Activated CD4-positive, alpha-beta T cell treated with anti-CD3 and anti-CD28 coated beads, Interleukin-2, Interleukin-6, amounts not matched to agents 100 ng/mL and 50 ng/mL, durations not matched to agents 16 hours and 8 hours (primary cell): Measurements from ENCODE around the gene PHC2.

Source experiments
- DNase-seq: peaks from one replicate; pipeline ENCODE4 v3.0.0-alpha.2; 2020

The PHC2 gene

DNA sequence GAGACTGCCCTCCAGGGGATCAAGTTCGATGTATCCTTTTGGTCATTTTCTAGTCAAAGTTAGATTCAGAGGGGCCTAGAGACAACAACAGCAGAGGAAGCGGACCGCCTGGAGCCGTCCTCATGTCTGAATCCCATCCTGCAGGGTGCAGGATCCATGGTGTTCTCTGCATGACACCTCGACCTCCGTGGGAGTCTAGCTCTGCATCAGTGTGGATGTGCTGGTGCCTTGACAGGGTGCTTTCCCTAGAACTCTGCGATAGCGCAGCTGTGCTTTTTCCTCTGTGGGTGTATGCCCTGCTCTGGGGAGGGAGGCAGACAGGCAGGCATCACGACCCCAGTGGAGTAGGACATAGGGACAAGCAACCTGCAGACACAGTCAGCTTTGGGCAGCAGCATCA, 61.8 kb downstream of the PHC2 start:
- DNase-seq: no peak

DNA sequence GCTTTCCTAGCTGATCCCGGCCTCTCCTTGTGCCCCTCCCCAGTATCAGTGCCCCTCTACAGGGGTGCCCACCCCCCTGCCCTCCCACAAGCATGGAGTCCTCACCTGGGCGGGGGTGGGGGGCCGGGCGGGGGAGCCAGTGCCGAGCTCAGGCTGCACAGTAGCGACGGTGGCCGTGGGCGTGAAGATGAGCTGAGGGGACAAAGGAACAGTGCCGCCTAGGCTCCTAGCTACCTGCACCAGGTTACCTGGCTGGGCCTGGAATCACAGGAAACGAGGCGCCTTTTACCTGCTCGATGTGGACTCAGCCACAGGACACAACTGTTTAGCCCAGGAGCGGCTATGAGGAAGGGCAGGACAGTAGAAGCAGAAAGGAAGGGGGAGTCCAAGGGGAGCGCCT, 62.5 kb downstream of the PHC2 start:
- no peak for DNase-seq

DNA sequence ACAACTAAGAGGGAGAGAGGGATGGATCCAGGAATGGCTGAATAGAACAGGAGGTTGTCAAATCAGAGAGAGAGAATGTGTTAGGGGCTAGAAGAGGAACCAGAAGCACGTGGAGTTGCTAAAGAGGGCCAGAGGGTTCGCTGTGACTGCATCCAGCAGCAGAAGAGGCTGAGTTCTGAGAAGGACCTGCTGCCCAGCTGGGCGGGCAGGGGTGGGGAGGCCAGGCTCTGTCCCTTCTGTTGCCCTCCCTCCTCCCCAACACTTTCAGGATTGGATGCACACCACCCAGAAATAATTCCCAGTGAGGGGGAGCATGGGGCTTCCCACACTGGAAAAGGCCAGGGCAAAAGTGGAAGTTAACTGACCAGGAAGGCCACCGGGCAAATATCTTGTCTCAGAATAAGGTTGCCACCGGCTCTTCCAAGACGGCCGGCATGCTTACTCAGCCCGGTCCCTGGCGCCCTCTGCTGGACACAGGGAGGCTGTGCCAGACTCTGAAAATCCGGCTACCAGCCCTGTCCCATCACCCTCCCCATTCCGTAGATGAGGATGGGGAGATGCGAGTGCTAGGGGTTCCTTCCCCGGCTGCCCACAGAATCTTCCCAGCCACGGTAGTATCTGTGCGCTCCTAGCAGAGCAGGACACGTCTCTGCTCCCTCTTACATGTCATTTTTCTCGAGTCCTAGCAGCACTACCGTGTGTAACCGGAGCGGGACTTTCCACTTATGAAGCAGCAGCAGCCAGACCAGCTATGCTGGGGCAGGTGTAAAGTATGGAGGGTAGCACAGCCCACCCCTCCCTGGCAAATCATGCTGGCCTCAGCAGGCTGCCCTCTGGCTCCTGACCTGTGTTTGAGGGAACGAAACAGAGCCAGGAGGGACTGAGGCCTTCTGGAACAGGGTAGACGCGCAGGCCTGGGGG, 63.1 kb downstream of the PHC2 start:
- peak; percentile 88 for DNase-seq

DNA sequence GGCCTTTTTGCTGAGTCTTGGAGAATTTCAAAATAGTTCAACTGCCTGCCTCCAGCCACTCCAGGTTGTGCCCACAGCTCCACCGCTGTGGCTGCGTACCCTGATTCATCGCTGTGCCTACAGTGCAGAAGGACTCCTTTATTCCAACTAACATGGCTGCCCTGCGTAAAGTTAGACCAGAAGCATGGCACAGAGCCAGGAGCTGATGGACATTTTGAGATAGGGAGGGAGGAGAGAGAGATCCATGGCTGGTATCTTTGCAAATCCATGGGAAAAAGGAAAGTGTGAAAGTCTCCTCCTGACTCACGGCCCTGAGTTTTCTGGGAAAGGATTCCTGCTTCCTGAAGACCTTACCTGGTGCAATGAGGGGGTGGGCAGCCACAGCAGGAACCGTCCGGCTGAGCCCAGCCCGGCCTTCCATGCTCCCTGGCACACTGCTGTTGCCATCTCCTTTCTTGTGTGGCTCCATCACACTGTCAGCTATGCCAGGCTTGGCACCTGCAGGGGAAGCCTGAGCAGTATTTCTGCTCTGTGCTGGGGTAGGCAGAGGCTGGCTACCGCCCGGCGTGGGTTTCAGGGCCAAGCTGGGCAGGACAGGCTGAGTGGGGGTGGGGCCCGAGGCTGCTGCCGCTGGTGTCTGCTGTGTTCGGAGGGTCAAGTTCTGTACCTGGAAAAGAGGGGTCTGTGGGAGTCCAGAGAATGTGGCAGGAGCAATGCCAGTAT, 64.0 kb downstream of the PHC2 start:
- DNase-seq: no peak

DNA sequence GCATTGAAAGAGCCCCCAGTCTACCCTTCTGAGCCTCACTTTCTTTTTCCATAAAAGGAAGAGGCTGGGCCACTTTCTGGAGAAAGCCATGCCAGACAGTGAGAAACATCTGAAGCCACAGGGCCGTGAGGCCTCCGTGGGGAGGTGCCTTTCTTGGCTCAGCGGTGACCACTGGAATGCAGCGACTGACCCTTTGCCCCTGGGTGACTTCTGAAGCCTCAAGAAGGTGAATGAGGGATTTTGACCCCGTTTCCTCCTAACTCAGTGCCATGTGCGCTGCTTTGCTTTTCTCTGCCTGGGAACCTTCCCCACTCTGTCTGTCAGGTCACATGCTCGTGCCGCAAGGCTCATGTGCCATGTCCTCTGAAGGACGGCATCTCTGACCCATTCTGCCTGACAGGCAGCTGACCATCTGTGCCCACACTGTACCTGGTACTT, 65.3 kb downstream of the PHC2 start:
- DNase-seq: no peak

DNA sequence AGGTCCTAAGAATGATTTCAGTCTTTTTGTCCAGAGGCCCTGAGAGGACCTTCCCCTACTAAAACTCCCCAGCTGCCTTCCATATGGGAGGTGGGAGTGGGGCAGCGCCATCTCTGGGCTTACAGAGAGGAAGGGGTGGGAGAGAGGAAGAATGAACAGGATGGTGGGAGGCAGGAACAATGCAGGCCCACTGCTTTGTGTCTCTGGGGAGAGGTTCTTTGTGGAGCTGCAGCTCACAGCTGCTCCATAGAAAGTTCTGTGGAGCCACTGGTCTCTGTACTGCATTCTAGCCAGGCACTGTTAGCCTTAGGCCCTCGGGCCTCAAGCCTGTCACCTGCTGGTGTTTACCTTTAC, 66.4 kb downstream of the PHC2 start:
- DNase-seq: no peak

DNA sequence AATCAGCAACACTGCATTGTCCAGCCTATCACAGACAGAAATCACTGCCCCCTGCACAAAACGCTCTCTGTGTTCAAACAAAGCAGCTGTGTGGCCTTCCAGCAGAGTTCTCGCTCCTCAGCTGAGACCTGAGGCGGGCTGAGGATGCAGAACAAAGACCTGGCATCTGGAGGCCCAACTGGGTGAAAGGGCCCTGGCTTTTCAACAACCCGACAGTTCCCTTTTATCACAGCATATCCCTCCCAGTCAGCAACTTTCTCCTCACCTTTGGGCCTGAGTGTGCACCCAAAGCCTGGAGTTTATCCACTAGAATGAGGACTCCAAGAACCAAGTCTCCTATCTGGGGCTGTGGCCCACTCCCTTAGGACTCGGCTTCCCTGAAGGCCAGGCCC, 67.4 kb downstream of the PHC2 start:
- no peak for DNase-seq

DNA sequence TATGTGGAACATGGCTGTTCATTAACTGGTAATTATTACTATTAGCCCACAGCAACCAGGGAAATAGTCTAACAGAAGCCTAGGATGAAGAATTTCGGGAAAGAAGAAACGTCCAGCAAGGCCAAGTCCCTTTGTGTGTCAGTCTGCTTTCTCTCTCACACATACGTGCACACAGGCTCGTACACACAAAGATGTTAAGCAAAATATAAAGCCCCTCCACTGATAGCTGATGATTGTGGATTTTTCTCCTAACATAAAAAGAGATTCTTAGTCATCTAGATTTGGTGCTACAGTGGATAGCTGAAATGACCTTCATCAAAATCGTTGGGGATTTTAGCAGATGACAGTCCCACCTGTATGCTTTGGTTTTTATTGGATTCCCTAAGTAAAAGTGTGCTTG, 67.9 kb downstream of the PHC2 start:
- no peak for DNase-seq

DNA sequence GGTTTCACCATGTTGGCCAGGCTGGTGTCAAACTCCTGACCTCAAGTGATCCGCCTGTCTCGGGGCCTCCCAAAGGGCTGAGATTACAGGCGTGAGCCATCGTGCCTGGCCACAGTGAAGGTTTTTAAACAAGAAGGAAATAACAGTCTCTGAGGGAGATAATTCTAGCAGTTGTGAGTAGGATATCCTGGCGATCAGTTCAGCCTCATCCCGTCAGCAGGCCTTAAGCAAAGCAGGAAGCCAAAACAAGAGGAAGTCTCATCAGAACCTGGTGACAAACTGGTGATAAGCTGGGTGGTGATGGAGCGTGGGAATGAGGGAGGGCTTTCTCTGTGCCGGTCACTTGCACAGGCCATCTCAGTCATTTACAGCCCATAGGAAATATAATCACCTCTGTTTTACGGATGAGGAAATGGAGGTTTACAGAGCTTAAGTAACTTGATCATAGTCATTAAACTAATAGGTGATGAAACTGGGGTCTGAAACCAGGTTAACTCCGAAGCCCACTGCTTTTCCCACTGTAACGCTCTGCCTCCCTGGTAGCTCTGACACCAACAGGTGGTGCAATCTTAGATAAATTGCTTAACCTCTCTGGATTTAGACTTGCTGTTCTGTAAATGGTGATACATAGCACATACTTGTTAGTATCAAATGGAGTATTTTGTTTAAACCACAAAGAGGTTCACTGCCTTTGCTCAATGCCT, 69.2 kb downstream of the PHC2 start:
- DNase-seq: no peak

DNA sequence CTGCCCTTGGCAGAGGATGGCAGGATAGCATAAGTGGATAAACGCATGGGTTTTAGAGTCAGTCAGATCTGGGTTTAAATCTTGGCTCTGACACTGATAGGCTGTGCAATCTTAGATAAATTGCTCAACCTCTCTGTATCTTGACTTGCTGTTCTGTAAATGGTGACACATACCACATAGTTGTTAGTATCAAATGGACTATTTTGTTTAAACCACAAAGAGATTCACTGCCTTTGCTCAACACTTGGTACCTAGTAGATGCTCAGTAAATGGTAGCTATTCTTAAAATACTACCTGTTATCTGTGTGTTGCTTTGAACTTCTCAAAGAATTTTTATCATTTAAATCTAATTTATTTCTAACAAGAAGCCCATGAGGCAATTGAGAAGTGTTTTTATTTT, 70.5 kb downstream of the PHC2 start:
- DNase-seq: no peak

DNA sequence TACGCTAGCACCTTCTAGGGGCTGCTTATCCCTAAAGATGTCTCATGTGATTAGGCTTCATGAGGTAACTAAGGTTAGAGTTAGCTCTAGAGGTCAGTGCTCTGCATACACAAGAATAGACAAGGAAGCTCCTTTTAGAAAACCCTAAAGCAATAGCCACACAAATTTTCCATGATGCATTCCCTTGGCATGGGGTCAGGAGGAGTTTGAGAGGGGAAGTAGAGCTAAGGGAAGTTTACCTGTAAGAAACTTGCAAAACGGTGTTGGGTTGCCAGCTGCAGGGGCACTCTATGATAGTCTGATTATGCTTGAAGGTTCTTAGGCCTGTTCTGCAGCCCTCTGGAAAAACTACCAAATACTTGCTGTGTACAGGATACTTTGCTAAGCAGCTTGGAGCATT, 71.0 kb downstream of the PHC2 start:
- DNase-seq: no peak

DNA sequence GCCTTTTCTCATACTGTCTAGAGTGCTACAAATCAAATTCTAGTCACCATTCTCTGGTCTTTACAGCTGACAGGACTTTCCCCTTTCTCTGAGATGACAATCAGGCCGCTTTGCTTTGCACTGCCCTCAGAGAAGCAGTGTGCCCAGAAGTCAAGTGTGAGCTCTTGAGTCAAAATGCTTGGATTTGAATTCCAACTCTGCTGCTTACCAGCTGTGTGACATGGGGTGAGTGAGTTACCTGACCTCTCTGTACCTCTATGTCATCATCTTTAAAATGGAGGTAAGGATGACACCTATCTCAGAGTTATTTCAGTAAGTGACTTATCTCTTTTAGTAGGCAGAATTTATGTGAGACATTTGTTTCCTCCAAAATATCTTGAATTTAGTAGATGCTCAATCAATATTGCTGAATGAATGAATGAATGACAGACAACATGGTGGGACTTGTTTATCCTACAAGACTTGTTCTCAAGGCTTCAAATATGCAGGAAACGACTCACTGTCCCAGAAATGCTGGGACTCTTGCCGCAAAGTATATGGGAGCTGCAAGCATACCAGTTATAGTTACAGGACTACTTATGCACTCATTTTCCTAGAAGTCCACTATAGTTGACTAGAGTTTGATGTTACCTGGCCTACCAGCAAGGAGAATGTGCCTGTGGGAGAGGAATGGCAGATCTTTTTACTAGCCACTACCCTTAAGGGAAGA, 71.9 kb downstream of the PHC2 start:
- DNase-seq: no peak

DNA sequence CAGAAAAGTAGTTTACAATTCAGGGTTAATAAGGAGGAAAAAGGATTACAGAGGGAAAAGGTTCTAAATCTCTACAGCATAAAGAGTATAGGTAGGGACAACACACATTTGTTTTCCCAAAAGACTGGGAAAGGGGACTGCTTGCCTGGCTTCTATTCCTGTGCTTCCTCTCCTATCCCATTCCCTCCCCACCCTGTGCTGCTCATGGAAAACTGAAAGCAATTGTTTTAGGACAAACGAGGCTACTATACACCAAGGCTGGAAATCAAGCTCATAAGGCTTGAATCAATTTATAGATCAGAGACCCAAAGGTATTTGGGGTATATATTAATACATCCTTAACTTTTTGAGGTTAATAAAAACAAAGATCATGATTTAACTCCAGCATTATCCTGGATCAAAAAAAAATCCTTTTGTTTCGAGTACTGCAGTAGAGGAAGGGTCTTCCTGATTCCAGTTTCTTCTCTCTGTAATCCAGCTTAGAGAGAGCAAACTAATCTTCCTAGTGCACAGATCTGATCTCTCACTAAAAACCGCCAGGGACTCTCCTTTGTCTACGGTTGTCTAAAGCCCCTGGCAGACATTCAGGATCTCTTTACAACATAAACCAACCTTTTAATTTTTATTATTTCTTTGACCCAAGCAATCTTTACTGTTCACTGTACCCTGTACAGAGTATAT, 72.6 kb downstream of the PHC2 start:
- DNase-seq: no peak

DNA sequence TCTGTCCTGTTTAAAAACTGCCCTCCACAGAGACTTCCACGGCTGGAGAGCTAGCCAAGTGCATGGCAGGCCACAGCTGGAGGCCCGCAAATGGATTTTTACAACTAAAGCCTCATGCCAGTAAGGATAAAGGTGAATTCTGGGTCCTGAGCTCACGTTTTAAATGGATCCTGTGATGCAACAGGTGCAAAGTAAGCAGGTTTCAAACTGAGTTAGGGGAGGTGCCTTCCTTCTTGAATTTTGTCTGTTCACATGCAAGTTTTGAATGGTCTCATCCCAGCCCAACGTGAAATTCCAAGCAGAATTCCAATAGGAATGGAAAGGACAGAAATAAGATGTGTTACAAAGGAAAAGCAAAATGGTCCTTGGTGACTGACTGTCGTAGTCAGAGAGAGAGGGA, 73.8 kb downstream of the PHC2 start:
- no peak for DNase-seq

DNA sequence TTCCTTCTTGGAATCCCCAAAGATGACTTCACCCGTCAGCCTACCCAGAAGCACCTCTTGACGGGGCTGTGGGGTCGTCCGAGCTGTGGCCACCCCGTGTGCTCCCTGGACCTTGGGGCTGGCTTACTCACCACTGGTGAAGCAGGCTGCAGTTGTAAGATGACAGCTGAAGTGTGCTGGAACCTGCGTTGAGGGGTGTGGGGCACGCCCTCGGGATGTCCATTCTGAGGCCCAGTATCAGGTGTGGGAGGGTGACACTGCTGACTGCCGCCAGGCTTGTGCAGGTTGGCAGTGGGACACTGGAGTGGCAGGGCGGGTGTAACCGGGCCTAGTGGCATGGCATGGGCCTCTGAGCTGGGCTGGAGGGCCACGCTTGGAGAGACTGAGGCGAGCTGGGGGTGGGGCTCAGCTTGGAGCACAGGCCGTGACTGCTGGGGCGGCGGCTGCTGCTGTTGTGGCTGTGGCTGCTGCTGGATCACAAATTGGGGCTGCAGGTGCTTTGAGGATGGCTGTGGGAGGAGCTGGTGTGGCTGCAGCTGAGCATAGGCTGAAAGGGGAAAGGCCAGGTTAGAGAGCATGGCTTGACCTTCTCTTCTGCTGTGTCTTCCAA, 76.1 kb downstream of the PHC2 start:
- DNase-seq: no peak

DNA sequence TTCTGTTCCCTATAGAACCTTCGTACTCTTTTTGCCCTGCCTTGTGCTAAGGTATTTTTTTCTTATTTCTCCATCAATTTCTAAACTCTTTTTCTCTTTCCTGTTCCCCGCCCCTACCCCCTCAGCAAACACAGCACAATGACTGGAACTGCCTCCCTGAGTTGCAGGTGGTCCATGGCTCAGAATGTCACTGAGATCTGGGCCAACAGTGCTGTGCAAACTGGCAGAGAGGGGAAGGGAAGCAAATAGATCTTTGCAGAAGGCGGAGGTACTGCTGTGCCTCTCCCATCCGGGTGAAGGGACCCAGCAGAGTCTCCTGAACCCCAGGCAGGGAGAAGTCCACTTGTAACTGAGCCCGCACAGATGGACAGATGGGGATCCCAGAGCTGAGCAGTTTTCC, 77.4 kb downstream of the PHC2 start:
- no peak for DNase-seq

DNA sequence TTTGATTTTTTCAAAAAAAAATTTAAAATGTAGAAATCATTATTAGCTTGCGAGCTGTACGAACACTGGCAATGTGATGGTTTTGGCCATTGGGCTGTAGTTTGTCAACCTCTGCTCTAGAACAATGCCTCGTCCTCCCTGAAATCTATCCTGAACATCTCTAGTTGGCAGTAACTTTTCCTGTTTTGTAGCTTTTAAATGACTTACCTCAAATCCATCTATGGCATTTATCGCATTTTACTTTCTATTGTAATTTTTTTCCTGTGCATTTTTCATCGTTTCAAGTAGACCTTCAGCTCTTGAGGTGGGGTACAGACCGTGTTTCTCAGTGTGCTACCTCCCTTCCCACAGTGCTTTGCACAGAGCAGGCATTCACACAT, 79.6 kb downstream of the PHC2 start:
- DNase-seq: no peak

DNA sequence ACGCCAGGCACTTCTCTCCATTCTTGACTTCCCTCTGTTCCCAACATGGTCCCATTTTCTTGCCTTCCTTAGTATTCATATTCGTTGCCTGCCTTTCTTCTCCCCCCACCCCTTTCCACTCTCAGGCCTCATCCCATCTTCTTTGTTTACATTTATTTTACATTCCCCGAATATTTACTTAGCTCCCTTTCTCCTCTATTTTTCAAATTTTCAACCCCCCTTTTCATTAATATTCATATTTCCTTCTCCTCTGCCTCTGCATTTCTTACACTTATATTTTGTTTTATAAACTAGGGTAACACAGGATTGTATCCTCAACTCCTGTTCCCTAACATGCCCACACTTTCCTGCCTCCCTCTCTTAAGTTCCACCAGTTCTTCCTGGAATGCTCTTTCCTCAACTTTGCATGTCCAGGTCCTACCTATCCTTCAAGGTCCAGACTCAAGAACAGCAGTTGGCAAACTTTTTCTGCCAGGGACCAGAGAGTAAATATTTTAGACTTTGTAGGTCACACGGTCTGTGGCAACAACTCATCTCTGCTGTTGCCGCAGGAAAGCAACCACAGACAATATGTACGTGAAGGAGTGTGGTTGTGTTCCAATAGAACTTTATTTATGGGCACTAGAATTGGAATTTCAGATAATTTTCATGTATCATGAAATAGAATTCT, 80.1 kb downstream of the PHC2 start:
- DNase-seq: no peak

DNA sequence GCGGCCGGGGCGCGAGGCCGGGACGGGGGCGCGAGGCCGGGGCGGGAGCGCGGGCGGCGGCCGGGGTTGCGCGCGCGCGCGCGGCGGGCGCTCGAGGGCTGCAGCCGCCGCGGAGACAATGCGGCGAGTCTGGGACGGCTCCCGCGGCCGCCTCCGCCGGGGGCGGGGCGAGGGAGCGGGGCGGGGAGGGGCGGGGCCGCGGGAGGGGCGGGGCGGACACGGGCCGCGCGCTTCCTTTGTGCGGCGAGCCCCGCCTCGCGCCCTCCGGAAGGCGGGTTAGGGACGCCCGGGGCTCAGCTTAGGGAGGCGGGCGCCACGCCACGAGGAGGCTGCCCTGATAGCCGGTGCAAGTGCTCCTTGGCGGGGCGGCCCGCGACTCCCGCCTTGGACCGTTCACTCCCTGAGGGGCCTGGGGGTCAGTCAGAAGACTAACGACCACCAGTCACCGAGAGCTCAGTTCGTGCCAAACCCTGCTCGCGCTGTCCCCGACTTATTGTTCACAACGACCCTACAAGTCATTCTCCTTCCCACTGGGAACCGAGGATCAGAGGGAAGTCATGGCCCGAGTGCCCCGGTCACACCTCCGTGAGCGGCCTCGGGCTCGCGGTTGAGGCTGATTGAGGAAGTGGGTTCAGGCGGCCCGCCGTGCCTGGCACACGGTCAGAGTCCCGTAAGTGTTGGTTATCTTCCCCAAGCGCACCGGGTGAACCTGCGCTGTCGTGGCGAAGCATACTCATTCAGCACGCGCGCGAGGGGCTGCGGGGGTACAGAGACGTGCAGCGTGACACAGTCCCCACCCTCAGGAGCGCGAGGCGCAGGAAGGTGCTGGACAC, 80.9 kb downstream of the PHC2 start:
- DNase-seq: peak; percentile 85

DNA sequence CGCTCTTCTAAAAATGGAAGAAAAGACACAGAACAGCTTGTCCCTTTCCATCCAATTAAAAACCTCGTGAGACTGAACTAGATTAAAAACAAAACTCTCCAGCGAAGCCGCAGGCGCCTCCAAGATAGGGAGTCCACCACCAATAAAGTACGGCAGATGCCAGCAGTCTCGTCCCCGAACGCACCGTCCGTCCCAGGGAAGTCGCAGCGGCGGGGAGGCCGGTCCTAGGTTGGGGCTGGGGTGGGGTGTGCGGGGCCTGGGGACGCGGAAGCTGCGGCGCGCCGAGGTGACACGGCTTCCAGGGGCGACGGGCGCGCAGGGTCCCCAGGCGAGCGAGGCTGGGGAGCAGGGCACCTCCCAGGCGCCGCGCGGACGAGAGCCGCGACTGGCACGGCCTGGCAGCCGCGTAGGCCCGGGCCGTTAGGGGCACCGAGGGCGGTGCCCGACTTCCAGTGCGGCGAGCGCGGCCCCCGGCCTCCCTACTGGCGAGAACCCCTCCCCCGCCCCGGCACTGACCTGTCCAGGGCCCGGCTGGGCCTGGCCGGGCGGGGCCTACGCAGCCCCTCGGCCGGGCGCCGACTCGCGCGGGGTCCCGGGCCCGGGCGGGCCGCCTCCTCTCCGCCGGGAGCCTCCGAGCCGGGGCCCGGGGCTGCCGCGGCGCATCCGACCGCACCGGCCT, 81.7 kb downstream of the PHC2 start:
- peak; percentile 63 for DNase-seq
